ENCODE data around the gene BIK. TPM values are rescaled to one million over a fixed set of nuclear protein-coding genes. Genes with fewer than 3 reads are reported as not detected.

BIK gene
- polyA plus RNA-seq, 1 of the 3 experiments (the other 2 are of a cell fraction), result 0.66 TPM

DNA sequence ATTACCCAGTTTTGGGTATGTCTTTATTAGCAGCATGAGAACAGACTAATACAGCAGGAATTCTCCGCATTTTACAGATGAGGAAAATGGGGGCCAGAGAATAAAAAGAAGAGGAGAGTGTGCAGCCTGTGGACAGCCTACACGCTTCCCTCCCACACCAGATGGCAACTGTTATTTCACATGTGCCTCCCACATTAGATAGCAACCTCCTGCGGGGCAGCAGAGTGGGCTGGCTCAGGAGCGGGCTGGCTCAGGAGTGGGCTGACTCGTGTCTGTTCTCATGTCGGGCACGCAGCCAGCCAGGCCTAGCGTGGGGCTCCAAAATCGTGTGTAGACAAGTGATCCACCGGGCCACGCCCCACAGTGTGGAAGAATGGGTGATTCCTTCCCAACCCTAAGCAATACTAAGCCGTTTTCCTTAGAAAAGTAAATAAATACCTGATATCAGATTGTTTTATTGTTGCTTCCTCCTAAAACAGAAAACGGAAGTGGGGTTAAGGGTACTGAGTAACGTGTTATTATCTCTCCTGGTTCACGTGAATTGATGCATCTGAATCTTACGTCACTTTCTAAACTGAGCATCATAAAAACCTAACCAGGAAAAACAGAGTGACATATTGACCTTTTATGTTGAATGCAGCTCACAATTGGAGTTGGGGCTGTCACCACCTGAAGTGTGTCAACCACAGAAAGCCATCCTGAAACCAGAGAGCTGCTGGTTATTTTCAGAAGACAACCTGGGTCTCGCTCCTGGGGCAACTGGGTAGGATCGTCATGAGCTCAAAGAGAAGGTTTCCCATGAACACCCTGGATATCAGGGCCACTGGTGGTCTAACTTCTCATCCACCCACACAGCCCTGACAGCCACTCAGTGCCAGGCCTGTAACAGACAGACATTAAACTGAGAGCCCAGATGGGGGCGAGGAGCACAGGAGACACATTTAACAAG, 24.6 kb upstream of the BIK start:
- CTCF ChIA-PET, result no interaction called here
- no peaks in the 10 kb centered on the region for H4K20me1 ChIP-seq (ENCODE audit: insufficient read depth)

DNA sequence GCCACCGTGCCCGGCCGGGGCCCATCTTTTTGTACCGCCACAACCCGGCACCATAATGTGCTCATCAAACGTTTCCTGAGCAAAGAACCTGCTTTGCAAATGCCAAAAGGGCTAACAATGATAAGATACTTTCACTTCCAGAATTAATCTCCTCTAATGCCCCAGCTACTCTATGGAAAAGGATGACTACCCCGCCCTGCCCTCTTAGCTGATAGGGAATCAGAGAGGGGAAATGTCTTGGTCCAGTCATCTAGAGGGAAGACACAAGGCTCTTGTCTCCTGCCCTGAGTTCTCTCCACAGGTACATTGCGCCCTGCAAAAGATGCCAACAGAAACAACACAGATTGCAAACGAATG, 21.9 kb upstream of the BIK start:
- DNase-seq, result peak; percentile 23
- POLR2A ChIA-PET, result no interaction called here

More for the DNA sequence above, 24.6 kb upstream of the BIK start:
- no peaks in the 10 kb centered on the region for H3K4me1 ChIP-seq (ENCODE audit: control insufficient read depth in 1 of 2, insufficient read depth in 2 of 2, low read depth in 1 of 2, low read length in 1 of 2)
- H3K36me3 ChIP-seq (replicated peaks in 1 of 2; ENCODE audit: control insufficient read depth in 1 of 2, insufficient read depth in 2 of 2, low read length in 1 of 2), result no peaks in the 10 kb centered on the region
- no peaks in the 10 kb centered on the region for H3K79me2 ChIP-seq (ENCODE audit: insufficient read depth)
- TF ChIP-seq MEF2A (IDR thresholded peaks at IDR 0.05; ENCODE audit: borderline replicate concordance, low read depth) (no peak), TAF1 (IDR thresholded peaks at IDR 0.05; ENCODE audit: borderline replicate concordance, low read depth, low read length) (no peak)
- TF ChIP-seq, protein P1, sequence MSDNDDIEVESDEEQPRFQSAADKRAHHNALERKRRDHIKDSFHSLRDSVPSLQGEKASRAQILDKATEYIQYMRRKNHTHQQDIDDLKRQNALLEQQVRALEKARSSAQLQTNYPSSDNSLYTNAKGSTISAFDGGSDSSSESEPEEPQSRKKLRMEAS (IDR thresholded peaks at IDR 0.05; ENCODE audit: low read depth), result no peak
- H3F3A ChIP-seq (replicated peaks; ENCODE audit: insufficient read depth), result no peaks in the 10 kb centered on the region
- no peak overlapping the region for H3K4me3 ChIP-seq (ENCODE audit: low read depth in 2 of 2, low read length in 1 of 2)
- H3K9ac ChIP-seq, result no peak overlapping the region
- no peaks in the 10 kb centered on the region for H3K9me3 ChIP-seq
- no peak overlapping the region for H2AFZ ChIP-seq (ENCODE audit: low read depth)
- POLR2A ChIA-PET, result no interaction called here
- 90% methylated on average over 13 of the region's 19 CpGs for WGBS (ENCODE audit: low lambda C conversion rate)
- H3K27me3 ChIP-seq (ENCODE audit: insufficient read depth), result no peaks in the 10 kb centered on the region
- H3K9me2 ChIP-seq, result no peaks in the 10 kb centered on the region
- no peak overlapping the region for H3K27ac ChIP-seq (ENCODE audit: low read depth in 2 of 2, low read length in 1 of 2)
- no peak for DNase-seq
- H3K4me2 ChIP-seq, result no peak overlapping the region

More for the DNA sequence above, 21.9 kb upstream of the BIK start:
- H2AFZ ChIP-seq (ENCODE audit: low read depth), result peak overlapping the region; percentile 76; the same call in 1 of the 2 replicates
- H3K4me1 ChIP-seq (ENCODE audit: control insufficient read depth in 1 of 2, insufficient read depth in 2 of 2, low read depth in 1 of 2, low read length in 1 of 2), result no peaks in the 10 kb centered on the region
- no peaks in the 10 kb centered on the region for H3K9me2 ChIP-seq
- no peaks in the 10 kb centered on the region for H3K9me3 ChIP-seq
- TF ChIP-seq, protein P2, sequence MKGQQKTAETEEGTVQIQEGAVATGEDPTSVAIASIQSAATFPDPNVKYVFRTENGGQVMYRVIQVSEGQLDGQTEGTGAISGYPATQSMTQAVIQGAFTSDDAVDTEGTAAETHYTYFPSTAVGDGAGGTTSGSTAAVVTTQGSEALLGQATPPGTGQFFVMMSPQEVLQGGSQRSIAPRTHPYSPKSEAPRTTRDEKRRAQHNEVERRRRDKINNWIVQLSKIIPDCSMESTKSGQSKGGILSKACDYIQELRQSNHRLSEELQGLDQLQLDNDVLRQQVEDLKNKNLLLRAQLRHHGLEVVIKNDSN (IDR thresholded peaks at IDR 0.05; ENCODE audit: borderline replicate concordance, low read depth), result no peak
- TF ChIP-seq NFIC (IDR thresholded peaks at IDR 0.05; ENCODE audit: borderline replicate concordance) (no peak), FOSL2 (IDR thresholded peaks at IDR 0.05; ENCODE audit: borderline replicate concordance, low read depth) (no peak), GABPA (IDR thresholded peaks at IDR 0.05; ENCODE audit: low read depth) (no peak), IRF3 (IDR thresholded peaks at IDR 0.05; ENCODE audit: low read depth, low read length) (no peak), NRF1 (IDR thresholded peaks at IDR 0.05; ENCODE audit: low read depth, low read length) (no peak)
- no peaks in the 10 kb centered on the region for H3K27me3 ChIP-seq (ENCODE audit: insufficient read depth)
- no peaks in the 10 kb centered on the region for H4K20me1 ChIP-seq (ENCODE audit: insufficient read depth)
- H3K79me2 ChIP-seq (ENCODE audit: insufficient read depth), result no peaks in the 10 kb centered on the region
- no peaks in the 10 kb centered on the region for H3K36me3 ChIP-seq (replicated peaks in 1 of 2; ENCODE audit: control insufficient read depth in 1 of 2, insufficient read depth in 2 of 2, low read length in 1 of 2)
- H3K4me3 ChIP-seq (ENCODE audit: low read depth in 2 of 2, low read length in 1 of 2), result peak overlapping the region; percentile 63 to 66
- H3F3A ChIP-seq (replicated peaks; ENCODE audit: insufficient read depth), result no peaks in the 10 kb centered on the region
- WGBS (ENCODE audit: low lambda C conversion rate), result 41% methylated on average over 8 of the region's 9 CpGs
- CTCF ChIA-PET, result no interaction called here
- peak overlapping the region; percentile 32 to 58; a peak in 3 of 4 replicates for H3K27ac ChIP-seq (ENCODE audit: low read depth in 2 of 2, low read length in 1 of 2)
- H3K9ac ChIP-seq, result peak overlapping the region; percentile 54; the same call in 1 of the 2 replicates
- H3K4me2 ChIP-seq, result peak overlapping the region; percentile 79
